K562 (cell line): ENCODE measurements around the gene MRPL58. TPM values are rescaled to one million over a fixed set of nuclear protein-coding genes. Genes with fewer than 3 reads are reported as not detected.
"Not testable (repeated sequence)": the region's sequence is repeated elsewhere in the genome, so short reads cannot be mapped to it uniquely, and the experiment has no call there.

Experiments
- HMGN3 ChIP-seq: IDR thresholded peaks from 2 replicates; pipeline ENCODE4 v1.6.1; 2011; ENCODE audit warnings: borderline replicate concordance, low read depth, mild to moderate bottlenecking, mixed read lengths, low read length; ENCODE audit not compliant: insufficient read length; ENCODE audit errors: extremely low read depth
- NR2C2 ChIP-seq, 2 experiments: fragments of 200-800 bp in 1 of 2; sonication (Bioruptor generic) in 1 of 2; sonication (generic) in 1 of 2; formaldehyde crosslinking in 1 of 2; IDR thresholded peaks; 2 replicates each; pipeline versions ENCODE4 v1.6.1 to v1.8.0; 2016 to 2022; ENCODE audit warnings: mild to moderate bottlenecking in 1 of 2, missing compliant biosample characterization in 1 of 2, missing genetic modification characterization in 1 of 2, missing genetic modification reagents in 1 of 2
- PHB ChIP-seq: fragments of 250-450 bp; sonication (Bioruptor Pico); IDR thresholded peaks from 2 replicates; pipeline ENCODE4 v1.5.0; 2021
- RUNX1 ChIP-seq: sonication (generic); IDR thresholded peaks from 2 replicates; pipeline ENCODE4 v1.6.1; 2016; ENCODE audit warnings: antibody characterized with exemption, low read depth
- SMARCA4 ChIP-seq: fragments of 450-650 bp; IDR thresholded peaks from 2 replicates; pipeline ENCODE4 v1.6.1; 2016
- THRAP3 ChIP-seq: fragments of 450-650 bp; IDR thresholded peaks from 2 replicates; pipeline ENCODE4 v1.6.1; 2016; ENCODE audit warnings: mild to moderate bottlenecking, inconsistent platforms, borderline replicate concordance
- polyA plus RNA-seq, 8 experiments: library from polyadenylated mRNA; depleted of rRNA in 4 of 8; stranded (reverse) in 5 of 8; unstranded in 3 of 8; fragments of >200 nt; fragmentation: Nextera tagmentation in 2 of 8; fragmentation: Illumina TruSeq in 1 of 8; extraction: Ambion mirVana in 2 of 8; extraction: Trizol in 1 of 8; gene quantifications; 2 replicates each; pipeline versions ENCODE4 v1.2.1 to v1.2.3, GENCODE V29; 2011 to 2014; ENCODE audit warnings: inconsistent platforms in 1 of 8, missing spikeins in 1 of 8
- total RNA-seq, 7 experiments: library from RNA; depleted of rRNA in 6 of 7; stranded (reverse); fragments of >200 nt in 6 of 7; fragmentation: Illumina TruSeq in 2 of 7; extraction: Trizol in 2 of 7; gene quantifications; 2 replicates each; pipeline versions ENCODE4 v1.2.1 to v1.2.3, GENCODE V29; 2011 to 2021; ENCODE audit warnings: low replicate concordance in 1 of 7
- TF ChIP-seq, protein P1 (sequence below): sonication (generic); formaldehyde crosslinking; IDR thresholded peaks from 2 replicates; pipeline ENCODE4 v1.8.0; 2023; ENCODE audit warnings: mild to moderate bottlenecking, missing genetic modification reagents
- TF ChIP-seq, protein P2 (sequence below): sonication (generic); formaldehyde crosslinking; IDR thresholded peaks from 2 replicates; pipeline ENCODE4 v1.9.0; 2022; ENCODE audit warnings: mild to moderate bottlenecking, missing genetic modification reagents
- TF ChIP-seq, protein P3 (sequence below), 2 experiments: fragments of 450-650 bp; IDR thresholded peaks; 2 replicates each; pipeline ENCODE4 v1.6.1; 2018; ENCODE audit warnings: mild to moderate bottlenecking in 2 of 2, low read depth in 1 of 2; ENCODE audit not compliant: partially characterized antibody in 2 of 2

MRPL58 gene
- total and polyA plus RNA-seq, 9 of the 15 experiments (the other 6 are each of a cell fraction or from before 2014, with no cell fraction given) = 30.8 to 107 (median 72.4) TPM

DNA sequence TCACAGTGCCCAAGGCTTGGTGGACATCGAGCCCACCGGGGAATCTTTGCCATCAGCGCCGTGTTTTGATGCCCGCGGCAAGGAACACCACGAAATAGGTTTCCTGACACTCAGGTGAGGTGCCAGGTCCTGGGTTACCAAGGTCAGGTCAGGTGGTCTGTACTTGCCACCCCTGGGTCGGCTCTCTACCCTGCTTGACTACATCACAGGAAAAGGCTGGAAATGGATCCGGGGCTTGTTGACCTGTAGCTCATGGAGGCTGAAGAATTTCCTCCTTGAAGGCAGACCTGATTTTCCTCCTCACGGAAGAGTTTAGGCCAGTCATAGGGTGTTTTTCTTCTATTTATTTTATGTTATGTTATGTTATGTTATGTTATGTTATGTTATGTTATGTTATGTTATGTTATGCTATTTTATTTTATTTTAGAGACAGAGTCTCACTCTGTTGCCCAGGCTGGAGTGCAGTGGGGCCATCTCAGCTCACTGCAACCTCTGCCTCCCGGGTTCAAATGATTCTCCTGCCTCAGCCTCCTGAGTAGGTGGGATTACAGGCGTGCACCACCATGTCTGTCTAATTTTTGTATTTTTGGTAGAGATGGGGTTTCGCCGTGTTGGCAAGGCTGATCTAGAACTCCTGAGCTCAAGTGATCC is 29.7 kb upstream of the MRPL58 start (continued):
- TF ChIP-seq, protein P1, sequence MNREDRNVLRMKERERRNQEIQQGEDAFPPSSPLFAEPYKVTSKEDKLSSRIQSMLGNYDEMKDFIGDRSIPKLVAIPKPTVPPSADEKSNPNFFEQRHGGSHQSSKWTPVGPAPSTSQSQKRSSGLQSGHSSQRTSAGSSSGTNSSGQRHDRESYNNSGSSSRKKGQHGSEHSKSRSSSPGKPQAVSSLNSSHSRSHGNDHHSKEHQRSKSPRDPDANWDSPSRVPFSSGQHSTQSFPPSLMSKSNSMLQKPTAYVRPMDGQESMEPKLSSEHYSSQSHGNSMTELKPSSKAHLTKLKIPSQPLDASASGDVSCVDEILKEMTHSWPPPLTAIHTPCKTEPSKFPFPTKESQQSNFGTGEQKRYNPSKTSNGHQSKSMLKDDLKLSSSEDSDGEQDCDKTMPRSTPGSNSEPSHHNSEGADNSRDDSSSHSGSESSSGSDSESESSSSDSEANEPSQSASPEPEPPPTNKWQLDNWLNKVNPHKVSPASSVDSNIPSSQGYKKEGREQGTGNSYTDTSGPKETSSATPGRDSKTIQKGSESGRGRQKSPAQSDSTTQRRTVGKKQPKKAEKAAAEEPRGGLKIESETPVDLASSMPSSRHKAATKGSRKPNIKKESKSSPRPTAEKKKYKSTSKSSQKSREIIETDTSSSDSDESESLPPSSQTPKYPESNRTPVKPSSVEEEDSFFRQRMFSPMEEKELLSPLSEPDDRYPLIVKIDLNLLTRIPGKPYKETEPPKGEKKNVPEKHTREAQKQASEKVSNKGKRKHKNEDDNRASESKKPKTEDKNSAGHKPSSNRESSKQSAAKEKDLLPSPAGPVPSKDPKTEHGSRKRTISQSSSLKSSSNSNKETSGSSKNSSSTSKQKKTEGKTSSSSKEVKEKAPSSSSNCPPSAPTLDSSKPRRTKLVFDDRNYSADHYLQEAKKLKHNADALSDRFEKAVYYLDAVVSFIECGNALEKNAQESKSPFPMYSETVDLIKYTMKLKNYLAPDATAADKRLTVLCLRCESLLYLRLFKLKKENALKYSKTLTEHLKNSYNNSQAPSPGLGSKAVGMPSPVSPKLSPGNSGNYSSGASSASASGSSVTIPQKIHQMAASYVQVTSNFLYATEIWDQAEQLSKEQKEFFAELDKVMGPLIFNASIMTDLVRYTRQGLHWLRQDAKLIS (CRISPR knock-in tag) = 0 out of 2 replicates have a peak, but pooled peaks have one; percentile 11
- TF ChIP-seq HMGN3 (peak; percentile 0), NR2C2 (tag; IDR thresholded peaks at IDR 0.05) (peak; percentile 67; the same call in 1 of the 2 replicates), RUNX1 (0 out of 2 replicates have a peak, but pooled peaks have one; percentile 8), SMARCA4 (0 out of 2 replicates have a peak, but pooled peaks have one; percentile 16), THRAP3 (peak; percentile 49; the same call in 1 of the 2 replicates), PHB (CRISPR knock-in tag) (0 out of 2 replicates have a peak, but pooled peaks have one; percentile 54)
- TF ChIP-seq, protein P2, sequence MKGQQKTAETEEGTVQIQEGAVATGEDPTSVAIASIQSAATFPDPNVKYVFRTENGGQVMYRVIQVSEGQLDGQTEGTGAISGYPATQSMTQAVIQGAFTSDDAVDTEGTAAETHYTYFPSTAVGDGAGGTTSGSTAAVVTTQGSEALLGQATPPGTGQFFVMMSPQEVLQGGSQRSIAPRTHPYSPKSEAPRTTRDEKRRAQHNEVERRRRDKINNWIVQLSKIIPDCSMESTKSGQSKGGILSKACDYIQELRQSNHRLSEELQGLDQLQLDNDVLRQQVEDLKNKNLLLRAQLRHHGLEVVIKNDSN (CRISPR knock-in tag) = peak; percentile 37
- not testable (repeated sequence) for TF ChIP-seq NR2C2 (CRISPR knock-in tag; IDR thresholded peaks at IDR 0.05)
- TF ChIP-seq, protein P3, sequence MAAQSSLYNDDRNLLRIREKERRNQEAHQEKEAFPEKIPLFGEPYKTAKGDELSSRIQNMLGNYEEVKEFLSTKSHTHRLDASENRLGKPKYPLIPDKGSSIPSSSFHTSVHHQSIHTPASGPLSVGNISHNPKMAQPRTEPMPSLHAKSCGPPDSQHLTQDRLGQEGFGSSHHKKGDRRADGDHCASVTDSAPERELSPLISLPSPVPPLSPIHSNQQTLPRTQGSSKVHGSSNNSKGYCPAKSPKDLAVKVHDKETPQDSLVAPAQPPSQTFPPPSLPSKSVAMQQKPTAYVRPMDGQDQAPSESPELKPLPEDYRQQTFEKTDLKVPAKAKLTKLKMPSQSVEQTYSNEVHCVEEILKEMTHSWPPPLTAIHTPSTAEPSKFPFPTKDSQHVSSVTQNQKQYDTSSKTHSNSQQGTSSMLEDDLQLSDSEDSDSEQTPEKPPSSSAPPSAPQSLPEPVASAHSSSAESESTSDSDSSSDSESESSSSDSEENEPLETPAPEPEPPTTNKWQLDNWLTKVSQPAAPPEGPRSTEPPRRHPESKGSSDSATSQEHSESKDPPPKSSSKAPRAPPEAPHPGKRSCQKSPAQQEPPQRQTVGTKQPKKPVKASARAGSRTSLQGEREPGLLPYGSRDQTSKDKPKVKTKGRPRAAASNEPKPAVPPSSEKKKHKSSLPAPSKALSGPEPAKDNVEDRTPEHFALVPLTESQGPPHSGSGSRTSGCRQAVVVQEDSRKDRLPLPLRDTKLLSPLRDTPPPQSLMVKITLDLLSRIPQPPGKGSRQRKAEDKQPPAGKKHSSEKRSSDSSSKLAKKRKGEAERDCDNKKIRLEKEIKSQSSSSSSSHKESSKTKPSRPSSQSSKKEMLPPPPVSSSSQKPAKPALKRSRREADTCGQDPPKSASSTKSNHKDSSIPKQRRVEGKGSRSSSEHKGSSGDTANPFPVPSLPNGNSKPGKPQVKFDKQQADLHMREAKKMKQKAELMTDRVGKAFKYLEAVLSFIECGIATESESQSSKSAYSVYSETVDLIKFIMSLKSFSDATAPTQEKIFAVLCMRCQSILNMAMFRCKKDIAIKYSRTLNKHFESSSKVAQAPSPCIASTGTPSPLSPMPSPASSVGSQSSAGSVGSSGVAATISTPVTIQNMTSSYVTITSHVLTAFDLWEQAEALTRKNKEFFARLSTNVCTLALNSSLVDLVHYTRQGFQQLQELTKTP (IDR thresholded peaks at IDR 0.05; ENCODE audit: low read depth in 1 of 2, partially characterized antibody in 2 of 2) = peak in 1 of 2 experiments; percentile 33
